GM12878 (cell line): ENCODE data around the gene NTM.

ENCODE experiments used
- EZH2 ChIP-seq: IDR thresholded peaks from 2 replicates; pipeline ENCODE4 v1.6.1; 2012; ENCODE audit warnings: low read depth, mild to moderate bottlenecking, control low read depth, inconsistent platforms, low read length, borderline replicate concordance; ENCODE audit not compliant: control insufficient read depth
- NFIC ChIP-seq: IDR thresholded peaks from 2 replicates; pipeline ENCODE4 v1.6.1; 2012; ENCODE audit warnings: low read depth, mild to moderate bottlenecking, inconsistent platforms, low read length, moderate library complexity
- POLR2AphosphoS5 ChIP-seq: IDR thresholded peaks from 2 replicates; pipeline ENCODE4 v1.6.1; 2011; ENCODE audit warnings: mild to moderate bottlenecking, low read length, inconsistent platforms

DNA sequence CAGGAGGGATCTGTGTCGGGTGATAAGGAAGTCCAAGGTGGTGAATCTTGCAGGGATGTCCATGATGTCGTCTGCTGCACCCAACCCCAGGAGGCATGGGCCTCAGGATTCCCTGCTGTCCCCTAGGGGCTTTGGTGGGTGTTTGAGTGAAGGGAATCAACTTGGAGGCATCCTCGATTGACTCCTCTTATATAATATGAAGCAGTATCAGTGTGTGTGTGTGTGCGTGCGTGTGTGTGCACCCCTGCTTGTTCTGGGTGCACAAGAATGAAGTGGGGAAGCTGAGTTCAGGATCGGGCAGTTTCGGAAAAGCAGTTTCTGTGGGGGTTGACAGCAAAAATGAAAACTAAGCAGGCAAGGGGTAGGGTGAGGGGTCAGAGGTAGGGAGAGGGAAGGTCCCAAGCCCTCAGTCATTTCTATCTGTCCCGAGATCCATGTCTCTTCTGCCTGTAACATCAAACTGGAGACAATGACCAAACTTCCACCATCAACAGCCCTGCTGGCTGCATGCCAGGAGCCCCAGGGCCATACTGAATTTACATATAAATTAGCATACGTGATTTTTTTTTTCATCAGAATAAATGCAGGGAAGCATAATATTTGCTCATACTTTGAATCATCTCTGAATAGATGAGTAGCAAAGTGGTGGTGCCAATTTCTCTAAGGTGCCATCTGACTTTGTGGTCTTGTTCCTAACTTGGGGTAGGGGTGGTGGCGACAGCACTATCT, 2.0 kb downstream of the NTM start:
- no peak for TF ChIP-seq NFIC
- TF ChIP-seq POLR2AphosphoS5 = no peak
- no peak for TF ChIP-seq EZH2
